A673 (cell line): ENCODE results near the gene RBMS1. TPM values are rescaled to one million over a fixed set of nuclear protein-coding genes. Genes with fewer than 3 reads are reported as not detected.

Experiments used
- BruUV-seq: library from RNA; stranded (reverse); fragments of 400-500 nt; replicated peaks from 2 replicates; lab custom pipeline; 2021; lab: Mats Ljungman, UMichigan
- CTCF ChIA-PET: fragments of 300-600 bp; sonication (Branson Sonifier 250); formaldehyde crosslinking; loops from one replicate; lab custom pipeline; 2022; ENCODE audit warnings: antibody characterized with exemption; lab: Charles Lee
- POLR2A ChIA-PET: fragments of 300-600 bp; sonication (Branson Sonifier 250); formaldehyde crosslinking; loops from one replicate; lab custom pipeline; 2022; ENCODE audit warnings: antibody characterized with exemption; ENCODE audit not compliant: low non-redundant PET; lab: Charles Lee
- DNase-seq: peaks from one replicate; pipeline ENCODE4 v3.0.0-alpha.2; 2015; ENCODE audit warnings: low spot score
- H3K27ac ChIP-seq: fragments of 200-600 bp; sonication (generic); 2 replicates; pipeline ENCODE4 v1.5.1; 2016; ENCODE audit warnings: mixed run types, low read depth, mild to moderate bottlenecking, mixed read lengths, antibody characterized with exemption, low read length; ENCODE audit not compliant: poor library complexity, severe bottlenecking
- H3K27me3 ChIP-seq: fragments of 200-600 bp; sonication (generic); replicated peaks from 2 replicates; pipeline ENCODE4 v1.6.1; 2017; ENCODE audit warnings: mixed run types, low read depth, mild to moderate bottlenecking, mixed read lengths, antibody characterized with exemption, low read length; ENCODE audit not compliant: insufficient read depth, poor library complexity
- H3K36me3 ChIP-seq: fragments of 200-600 bp; sonication (generic); 2 replicates; pipeline ENCODE4 v1.6.1; 2016; ENCODE audit warnings: mixed run types, mild to moderate bottlenecking, mixed read lengths, antibody characterized with exemption, low read length; ENCODE audit not compliant: insufficient read depth, poor library complexity, severe bottlenecking
- H3K4me1 ChIP-seq: fragments of 200-600 bp; sonication (generic); 2 replicates; pipeline ENCODE4 v1.6.1; 2017; ENCODE audit warnings: mixed run types, mild to moderate bottlenecking, mixed read lengths, antibody characterized with exemption, low read length; ENCODE audit not compliant: insufficient read depth, poor library complexity, severe bottlenecking
- H3K4me3 ChIP-seq: fragments of 200-600 bp; sonication (generic); 2 replicates; pipeline ENCODE4 v1.5.1; 2016; ENCODE audit warnings: low read depth, mixed run types, mild to moderate bottlenecking, mixed read lengths, low read length; ENCODE audit not compliant: poor library complexity, severe bottlenecking
- H3K9me3 ChIP-seq: fragments of 200-600 bp; sonication (generic); 2 replicates; pipeline ENCODE4 v1.6.1; 2016; ENCODE audit warnings: mixed run types, low read depth, mild to moderate bottlenecking, mixed read lengths, antibody characterized with exemption, low read length; ENCODE audit not compliant: poor library complexity, severe bottlenecking
- CTCF ChIP-seq: fragments of 300-800, 200-600 bp; sonication (generic); conservative IDR thresholded peaks from 2 replicates; pipeline ENCODE4 v1.5.1; 2017; ENCODE audit warnings: low read depth, mild to moderate bottlenecking, antibody characterized with exemption, low read length, moderate library complexity, mixed read lengths
- EZH2 ChIP-seq: fragments of 200-600 bp; sonication (generic); IDR thresholded peaks from 2 replicates; pipeline ENCODE4 v1.6.1; 2017; ENCODE audit warnings: borderline replicate concordance, low read depth, mild to moderate bottlenecking, mixed read lengths, antibody characterized with exemption, low read length; ENCODE audit not compliant: poor library complexity, severe bottlenecking
- intact Hi-C: fragments of 100-400 bp; cut with micrococcal nuclease; formaldehyde crosslinking; loops from one replicate; pipeline ENCODE4 v1.10.0; 2022; ENCODE audit not compliant: unreplicated experiment
- total RNA-seq: library from RNA; stranded (reverse); gene quantifications from 2 replicates; pipeline ENCODE4 v1.2.3, GENCODE V29; 2021

Gene RBMS1
- total RNA-seq, 1 experiment from 2014 or later: 84.9 TPM

GRCh38 chr2:160376576-160376975 is 117.0 kb downstream of the RBMS1 start:
- POLR2A ChIA-PET: interaction anchor here (0.7 kb wide), 1 partner anchor 41 kb away, joined by 3 read pairs; no protein-coding TSS in a partner anchor
- H3K4me1 ChIP-seq: peaks cover 94% of the 10 kb centered on the region

GRCh38 chr2:160375802-160376469 is 117.7 kb downstream of the RBMS1 start:
- POLR2A ChIA-PET: no interaction called here
- DNase-seq: peak; percentile 86
- intact Hi-C loops: no loop called here
- H3K27ac ChIP-seq: peak overlapping the region; percentile 77
- H3K4me3 ChIP-seq: peak overlapping the region; percentile 16
- peaks cover 94% of the 10 kb centered on the region for H3K4me1 ChIP-seq
- no peaks in the 10 kb centered on the region for H3K36me3 ChIP-seq
- no TSS peak for BruUV-seq
- TF ChIP-seq EZH2 (no peak), CTCF (no peak)
- CTCF ChIA-PET: no interaction called here
- H3K27me3 ChIP-seq: no peaks in the 10 kb centered on the region
- H3K9me3 ChIP-seq: no peaks in the 10 kb centered on the region

More at GRCh38 chr2:160376576-160376975, 117.0 kb downstream of the RBMS1 start:
- no peak overlapping the region for H3K4me3 ChIP-seq
- intact Hi-C loops: no loop called here
- no peaks in the 10 kb centered on the region for H3K27me3 ChIP-seq
- TF ChIP-seq CTCF: no peak
- no peak for TF ChIP-seq EZH2
- H3K9me3 ChIP-seq: no peaks in the 10 kb centered on the region
- no TSS peak for BruUV-seq
- peak overlapping the region; percentile 77 for H3K27ac ChIP-seq
- CTCF ChIA-PET: no interaction called here
- peak; percentile 70 for DNase-seq
- H3K36me3 ChIP-seq: no peaks in the 10 kb centered on the region

- H3K36me3 ChIP-seq: no peaks in the 10 kb centered on the region
- CTCF ChIA-PET: no interaction called here
- intact Hi-C loops: no loop called here
Measured at GRCh38 chr2:160375037-160375436, 118.6 kb downstream of the RBMS1 start.

More at GRCh38 chr2:160375037-160375436, 118.6 kb downstream of the RBMS1 start:
- no peak for TF ChIP-seq CTCF
- no peak for TF ChIP-seq EZH2
- BruUV-seq: TSS peak; percentile 40
- Histone ChIP-seq H3K9me3 (no peaks in the 10 kb centered on the region), H3K4me3 (peak overlapping the region; percentile 16), H3K27ac (peak overlapping the region; percentile 77), H3K27me3 (no peaks in the 10 kb centered on the region), H3K4me1 (peaks cover 94% of the 10 kb centered on the region)
- POLR2A ChIA-PET: no interaction called here
- DNase-seq: no peak
